DOHH2 (cell line): Measurements from ENCODE around the gene ABI2.

Experiments used
- H3F3A ChIP-seq: fragments of 200-600 bp; sonication (generic), shearing (Covaris generic); 2 replicates; pipeline ENCODE4 v1.6.0; 2016; ENCODE audit warnings: antibody characterized with exemption, mild to moderate bottlenecking; ENCODE audit not compliant: control insufficient read depth, insufficient read depth
- H3K27ac ChIP-seq: fragments of 200-600 bp; sonication (generic); 2 replicates; pipeline ENCODE4 v1.5.1; 2014; ENCODE audit warnings: low read depth, mild to moderate bottlenecking, low read length, moderate library complexity
- H3K27me3 ChIP-seq: fragments of 200-600 bp; sonication (generic); 2 replicates; pipeline ENCODE4 v1.6.1; 2014; ENCODE audit warnings: mild to moderate bottlenecking, low read length, mixed read lengths; ENCODE audit not compliant: control insufficient read depth
- H3K36me3 ChIP-seq: fragments of 200-600 bp; sonication (generic); 2 replicates; pipeline ENCODE4 v1.6.1; 2014; ENCODE audit warnings: mild to moderate bottlenecking, low read length, moderate library complexity, mixed read lengths; ENCODE audit not compliant: control insufficient read depth
- H3K4me1 ChIP-seq: fragments of 200-600 bp; sonication (generic); 2 replicates; pipeline ENCODE4 v1.6.1; 2014; ENCODE audit warnings: mild to moderate bottlenecking, low read length, mixed read lengths; ENCODE audit not compliant: control insufficient read depth
- H3K4me2 ChIP-seq: fragments of 200-600 bp; sonication (generic); 2 replicates; pipeline ENCODE4 v1.6.0; 2014; ENCODE audit warnings: mild to moderate bottlenecking, low read length, moderate library complexity
- H3K4me3 ChIP-seq: fragments of 200-600 bp; sonication (generic); 2 replicates; pipeline ENCODE4 v1.5.1; 2014; ENCODE audit warnings: mild to moderate bottlenecking, low read length, mixed read lengths
- H3K79me2 ChIP-seq: fragments of 200-600 bp; sonication (generic); 2 replicates; pipeline ENCODE4 v1.6.1; 2014; ENCODE audit warnings: mild to moderate bottlenecking, low read length, mixed read lengths; ENCODE audit not compliant: control insufficient read depth
- H3K9me2 ChIP-seq: fragments of 200-600 bp; sonication (generic); replicated peaks from 2 replicates; pipeline ENCODE4 v1.6.1; 2014; ENCODE audit warnings: mild to moderate bottlenecking, low read length, mixed read lengths; ENCODE audit not compliant: control insufficient read depth
- H3K9me3 ChIP-seq: fragments of 200-600 bp; sonication (generic); 2 replicates; pipeline ENCODE4 v1.6.1; 2014; ENCODE audit warnings: antibody characterized with exemption, low read length, mixed read lengths; ENCODE audit not compliant: control insufficient read depth, insufficient read depth
- H4K20me1 ChIP-seq: fragments of 200-600 bp; sonication (generic); 2 replicates; pipeline ENCODE4 v1.6.0; 2014; ENCODE audit warnings: low read depth, mild to moderate bottlenecking, antibody characterized with exemption, low read length, moderate library complexity; ENCODE audit not compliant: control insufficient read depth, insufficient read depth
- EZH2phosphoT487 ChIP-seq: fragments of 200-600 bp; sonication (generic); IDR thresholded peaks from 2 replicates; pipeline ENCODE4 v1.6.1; 2017; ENCODE audit warnings: borderline replicate concordance, mild to moderate bottlenecking, antibody characterized with exemption, low read length, moderate library complexity, mixed read lengths
- TF ChIP-seq, protein P1 (sequence below): fragments of 200-600 bp; sonication (generic); IDR thresholded peaks from one replicate; pipeline ENCODE4 v1.5.1; 2014; ENCODE audit warnings: antibody characterized with exemption, mild to moderate bottlenecking, low read depth, low read length; ENCODE audit not compliant: poor library complexity, severe bottlenecking

ABI2 gene

DNA sequence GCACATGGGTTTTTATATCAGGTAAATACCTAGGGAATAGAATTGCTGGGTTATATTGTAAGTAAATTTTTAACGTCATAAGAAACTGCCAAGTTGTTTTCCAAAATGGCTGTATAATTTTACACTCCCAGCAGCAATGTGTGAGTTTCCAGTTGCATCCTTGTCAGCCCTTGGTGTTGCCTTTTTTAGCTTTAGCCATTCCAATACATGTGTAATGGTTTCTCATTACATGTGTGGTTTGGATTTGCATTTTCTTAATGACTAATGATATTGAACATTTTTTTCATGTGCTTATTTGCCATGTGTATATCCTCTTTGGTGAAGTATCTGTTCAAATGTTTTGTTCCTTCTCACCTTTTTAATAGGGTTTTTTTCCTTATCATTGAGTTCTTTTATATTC, 70.8 kb downstream of the ABI2 start:
- Histone ChIP-seq H3K4me1 (no peaks in the 10 kb centered on the region), H3K27ac (no peak overlapping the region), H3K4me2 (no peak overlapping the region), H4K20me1 (no peaks in the 10 kb centered on the region), H3K79me2 (no peaks in the 10 kb centered on the region), H3K9me3 (no peaks in the 10 kb centered on the region), H3K9me2 (no peaks in the 10 kb centered on the region), H3F3A (0 out of 2 replicates have a peak, but pooled peaks cover 4% of the 10 kb centered on the region), H3K4me3 (no peak overlapping the region), H3K36me3 (peaks cover 25% of the 10 kb centered on the region), H3K27me3 (no peaks in the 10 kb centered on the region)
- TF ChIP-seq EZH2phosphoT487 = no peak
- TF ChIP-seq, protein P1, sequence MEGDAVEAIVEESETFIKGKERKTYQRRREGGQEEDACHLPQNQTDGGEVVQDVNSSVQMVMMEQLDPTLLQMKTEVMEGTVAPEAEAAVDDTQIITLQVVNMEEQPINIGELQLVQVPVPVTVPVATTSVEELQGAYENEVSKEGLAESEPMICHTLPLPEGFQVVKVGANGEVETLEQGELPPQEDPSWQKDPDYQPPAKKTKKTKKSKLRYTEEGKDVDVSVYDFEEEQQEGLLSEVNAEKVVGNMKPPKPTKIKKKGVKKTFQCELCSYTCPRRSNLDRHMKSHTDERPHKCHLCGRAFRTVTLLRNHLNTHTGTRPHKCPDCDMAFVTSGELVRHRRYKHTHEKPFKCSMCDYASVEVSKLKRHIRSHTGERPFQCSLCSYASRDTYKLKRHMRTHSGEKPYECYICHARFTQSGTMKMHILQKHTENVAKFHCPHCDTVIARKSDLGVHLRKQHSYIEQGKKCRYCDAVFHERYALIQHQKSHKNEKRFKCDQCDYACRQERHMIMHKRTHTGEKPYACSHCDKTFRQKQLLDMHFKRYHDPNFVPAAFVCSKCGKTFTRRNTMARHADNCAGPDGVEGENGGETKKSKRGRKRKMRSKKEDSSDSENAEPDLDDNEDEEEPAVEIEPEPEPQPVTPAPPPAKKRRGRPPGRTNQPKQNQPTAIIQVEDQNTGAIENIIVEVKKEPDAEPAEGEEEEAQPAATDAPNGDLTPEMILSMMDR = no peak

DNA sequence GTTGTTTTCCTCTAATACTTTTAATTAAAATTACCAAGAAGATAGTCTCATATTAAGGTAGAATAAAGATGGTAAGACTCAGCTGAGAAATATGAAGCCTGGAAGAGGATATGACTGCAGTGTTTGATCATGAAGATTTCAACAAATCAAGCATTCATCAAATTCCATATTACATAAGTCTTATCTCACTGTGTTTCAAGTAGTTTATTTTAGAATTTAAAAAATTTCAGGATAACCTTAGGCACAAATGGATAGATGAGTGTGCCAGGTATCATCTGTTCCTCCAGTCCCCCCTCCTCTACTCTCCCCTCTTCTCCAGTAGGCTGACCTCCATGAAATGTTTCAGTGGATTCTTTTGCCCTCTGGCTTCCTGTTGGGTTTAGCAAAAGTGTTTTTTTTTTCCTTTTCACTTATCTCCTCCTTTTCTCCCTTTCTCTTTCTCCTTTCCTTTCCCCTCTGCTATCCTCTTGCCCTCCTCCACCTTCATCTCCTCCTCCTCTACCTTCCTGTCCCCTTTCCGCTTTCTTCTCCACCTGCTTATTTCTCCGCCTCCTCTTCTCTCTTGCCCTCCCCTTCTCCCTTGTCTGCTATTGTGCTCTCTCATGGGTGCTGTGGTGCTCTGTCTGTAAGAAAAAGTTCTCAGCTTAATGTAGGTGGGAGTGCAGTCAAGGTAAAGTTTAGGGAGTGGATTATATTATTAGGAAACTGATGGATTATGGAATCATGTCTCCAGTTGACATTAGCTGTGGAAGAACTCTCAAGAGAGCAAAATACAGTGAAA, 72.8 kb downstream of the ABI2 start:
- H4K20me1 ChIP-seq = no peaks in the 10 kb centered on the region
- H3K79me2 ChIP-seq = no peaks in the 10 kb centered on the region
- H3K9me3 ChIP-seq = no peaks in the 10 kb centered on the region
- H3K27me3 ChIP-seq = no peaks in the 10 kb centered on the region
- no peaks in the 10 kb centered on the region for H3F3A ChIP-seq
- H3K27ac ChIP-seq = no peak overlapping the region
- no peak overlapping the region for H3K4me2 ChIP-seq
- H3K4me1 ChIP-seq = no peaks in the 10 kb centered on the region
- H3K9me2 ChIP-seq = no peaks in the 10 kb centered on the region
- TF ChIP-seq, protein P1 = no peak
- no peak for TF ChIP-seq EZH2phosphoT487
- no peak overlapping the region for H3K4me3 ChIP-seq
- peaks cover 24% of the 10 kb centered on the region for H3K36me3 ChIP-seq

DNA sequence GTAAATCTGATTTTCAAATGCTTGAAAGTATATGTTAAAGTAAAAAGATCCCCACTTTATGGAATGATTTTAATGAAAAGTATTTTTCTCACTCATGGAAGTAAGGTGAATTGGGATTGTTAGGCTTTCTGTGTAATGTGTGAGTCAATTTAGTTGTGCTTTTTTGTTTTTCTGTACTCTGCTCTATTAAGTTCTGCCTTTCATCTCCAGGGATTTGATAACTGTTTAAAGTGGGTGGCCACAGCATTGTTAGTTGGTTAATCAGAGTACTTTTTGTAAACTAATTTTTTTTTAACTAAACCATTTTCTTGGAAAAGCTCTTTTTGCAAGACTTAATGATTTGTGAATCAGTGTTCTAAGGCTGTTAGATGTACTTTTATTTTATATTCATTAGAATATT, 76.8 kb downstream of the ABI2 start:
- Histone ChIP-seq H3K4me3 (no peak overlapping the region), H3K36me3 (peaks cover 35% of the 10 kb centered on the region), H3F3A (no peaks in the 10 kb centered on the region), H3K79me2 (no peaks in the 10 kb centered on the region), H3K27me3 (no peaks in the 10 kb centered on the region), H3K9me2 (no peaks in the 10 kb centered on the region), H3K4me1 (no peaks in the 10 kb centered on the region), H4K20me1 (no peaks in the 10 kb centered on the region), H3K4me2 (no peak overlapping the region), H3K9me3 (no peaks in the 10 kb centered on the region), H3K27ac (no peak overlapping the region)
- no peak for TF ChIP-seq EZH2phosphoT487
- TF ChIP-seq, protein P1 = no peak
